AG09309 (cell line): ENCODE results near the gene SYT11.
"Not testable (repeated sequence)": the region's sequence is repeated elsewhere in the genome, so short reads cannot be mapped to it uniquely, and the experiment has no call there.

ENCODE experiments used
- DNase-seq: peaks from one replicate; pipeline ENCODE4 v3.0.0-alpha.2; 2010; ENCODE audit warnings: low read depth
- H3K4me3 ChIP-seq: 2 replicates; pipeline ENCODE4 v1.5.1; 2011; ENCODE audit warnings: mild to moderate bottlenecking, low read depth, low read length, moderate library complexity; ENCODE audit not compliant: control insufficient read depth
- TF ChIP-seq, protein P1 (sequence below): IDR thresholded peaks from 2 replicates; pipeline ENCODE4 v1.5.1; 2011; ENCODE audit warnings: mild to moderate bottlenecking, low read depth, low read length, inconsistent platforms; ENCODE audit not compliant: insufficient read depth, control insufficient read depth; ENCODE audit errors: missing control alignments

The SYT11 gene

GRCh38 chr1:155925506-155925905, 66.1 kb downstream of the SYT11 start:
- TF ChIP-seq, protein P1, sequence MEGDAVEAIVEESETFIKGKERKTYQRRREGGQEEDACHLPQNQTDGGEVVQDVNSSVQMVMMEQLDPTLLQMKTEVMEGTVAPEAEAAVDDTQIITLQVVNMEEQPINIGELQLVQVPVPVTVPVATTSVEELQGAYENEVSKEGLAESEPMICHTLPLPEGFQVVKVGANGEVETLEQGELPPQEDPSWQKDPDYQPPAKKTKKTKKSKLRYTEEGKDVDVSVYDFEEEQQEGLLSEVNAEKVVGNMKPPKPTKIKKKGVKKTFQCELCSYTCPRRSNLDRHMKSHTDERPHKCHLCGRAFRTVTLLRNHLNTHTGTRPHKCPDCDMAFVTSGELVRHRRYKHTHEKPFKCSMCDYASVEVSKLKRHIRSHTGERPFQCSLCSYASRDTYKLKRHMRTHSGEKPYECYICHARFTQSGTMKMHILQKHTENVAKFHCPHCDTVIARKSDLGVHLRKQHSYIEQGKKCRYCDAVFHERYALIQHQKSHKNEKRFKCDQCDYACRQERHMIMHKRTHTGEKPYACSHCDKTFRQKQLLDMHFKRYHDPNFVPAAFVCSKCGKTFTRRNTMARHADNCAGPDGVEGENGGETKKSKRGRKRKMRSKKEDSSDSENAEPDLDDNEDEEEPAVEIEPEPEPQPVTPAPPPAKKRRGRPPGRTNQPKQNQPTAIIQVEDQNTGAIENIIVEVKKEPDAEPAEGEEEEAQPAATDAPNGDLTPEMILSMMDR: no peak
- DNase-seq: no peak

GRCh38 chr1:155929057-155929456, 69.7 kb downstream of the SYT11 start:
- DNase-seq: no peak
- TF ChIP-seq, protein P1: no peak
- H3K4me3 ChIP-seq: no peak overlapping the region

More at GRCh38 chr1:155925506-155925905, 66.1 kb downstream of the SYT11 start:
- H3K4me3 ChIP-seq: no peak overlapping the region

- not testable (repeated sequence) for DNase-seq, H3K4me3 ChIP-seq
Measured at GRCh38 chr1:155930725-155931124, 71.4 kb downstream of the SYT11 start.

DNA sequence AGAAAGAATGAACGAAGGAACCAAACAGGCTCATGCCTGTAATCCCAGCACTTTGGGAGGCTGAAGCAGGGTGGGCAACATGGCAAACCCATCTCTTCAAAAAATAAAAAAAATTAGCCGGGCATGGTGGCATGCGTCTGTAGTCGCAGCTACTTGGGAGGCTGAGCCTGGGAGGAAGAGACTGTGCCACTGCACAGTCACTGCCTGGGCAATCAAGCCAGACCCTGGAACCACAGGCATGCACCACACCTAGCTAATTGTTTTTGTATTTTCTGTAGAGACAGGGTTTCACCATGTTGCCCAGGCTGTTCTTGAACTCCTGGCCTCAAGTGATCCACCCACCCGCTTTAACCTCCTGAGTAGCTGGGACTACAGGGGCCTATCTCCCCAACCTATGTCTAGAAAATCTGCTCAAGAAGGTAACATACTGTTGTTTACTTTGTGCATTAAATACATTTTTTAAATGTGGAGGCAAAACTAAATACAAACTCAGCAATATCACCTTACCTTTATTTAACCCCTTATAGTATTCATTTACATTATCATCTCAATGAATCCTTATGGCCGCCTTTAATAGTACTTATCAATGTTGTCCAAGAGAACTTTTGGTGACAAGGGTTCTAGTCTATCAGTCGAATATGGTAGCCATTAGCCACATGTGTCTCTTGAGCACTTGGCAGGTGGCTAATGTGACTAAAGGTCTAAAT, 72.1 kb downstream of the SYT11 start:
- TF ChIP-seq, protein P1: no peak
- no peak for DNase-seq
- H3K4me3 ChIP-seq: no peak overlapping the region; the same call in 1 of the 2 replicates

DNA sequence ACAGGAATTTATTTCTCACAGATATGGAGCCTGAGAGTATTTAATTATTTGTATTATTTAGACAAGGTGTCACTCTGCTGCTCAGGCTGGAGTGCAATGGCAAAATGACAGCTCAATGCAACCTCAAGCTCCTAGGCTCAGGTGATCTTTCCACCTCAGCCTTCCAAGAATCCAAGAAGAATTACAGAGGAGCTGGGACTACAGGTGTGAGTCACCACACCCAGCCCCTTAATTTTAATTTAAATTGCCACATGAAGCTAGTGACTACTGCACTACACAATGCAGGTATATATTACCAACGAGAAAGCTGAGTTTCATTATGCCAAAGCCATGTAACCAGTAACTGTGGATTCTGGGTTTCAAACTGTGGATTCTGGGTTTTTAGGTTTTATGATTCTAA, 72.7 kb downstream of the SYT11 start:
- H3K4me3 ChIP-seq: no peak overlapping the region
- TF ChIP-seq, protein P1: no peak
- DNase-seq: no peak

- DNase-seq: no peak
- TF ChIP-seq, protein P1: no peak
- no peak overlapping the region for H3K4me3 ChIP-seq
Measured at GRCh38 chr1:155932487-155932886, 73.1 kb downstream of the SYT11 start.

GRCh38 chr1:155933591-155934096, 74.3 kb downstream of the SYT11 start:
- peak overlapping the region; percentile 89 for H3K4me3 ChIP-seq
- TF ChIP-seq, protein P1: no peak
- no peak for DNase-seq
